Stomach (tissue), 4 donors: ENCODE data around the gene BRI3BP.

Source experiments
- EP300 ChIP-seq: sonication (generic); formaldehyde crosslinking; IDR thresholded peaks from one replicate; pipeline ENCODE4 v1.6.1; 2017; ENCODE audit warnings: antibody characterized with exemption
- POLR2A ChIP-seq, 4 donors: fragments of 450-650 bp; IDR thresholded peaks; one replicate each; pipeline ENCODE4 v1.6.1; 2016; ENCODE audit warnings: antibody characterized with exemption in 4 of 4, control low read depth in 2 of 4, mild to moderate bottlenecking in 1 of 4, moderate library complexity in 1 of 4
- POLR2AphosphoS5 ChIP-seq, 3 donors: sonication (generic); formaldehyde crosslinking; IDR thresholded peaks; one replicate each; pipeline ENCODE4 v1.6.1; 2016; ENCODE audit warnings: antibody characterized with exemption in 3 of 3
- TF ChIP-seq, protein P1 (sequence below), 7 experiments: fragments of 450-650 bp in 4 of 7; fragments of 200-600 bp in 3 of 7; sonication (generic) in 3 of 7; IDR thresholded peaks; one replicate each; pipeline ENCODE4 v1.5.1; 2016 to 2019; ENCODE audit warnings: antibody characterized with exemption in 7 of 7, control low read depth in 2 of 7, mild to moderate bottlenecking in 1 of 7

- TF ChIP-seq, protein P1, sequence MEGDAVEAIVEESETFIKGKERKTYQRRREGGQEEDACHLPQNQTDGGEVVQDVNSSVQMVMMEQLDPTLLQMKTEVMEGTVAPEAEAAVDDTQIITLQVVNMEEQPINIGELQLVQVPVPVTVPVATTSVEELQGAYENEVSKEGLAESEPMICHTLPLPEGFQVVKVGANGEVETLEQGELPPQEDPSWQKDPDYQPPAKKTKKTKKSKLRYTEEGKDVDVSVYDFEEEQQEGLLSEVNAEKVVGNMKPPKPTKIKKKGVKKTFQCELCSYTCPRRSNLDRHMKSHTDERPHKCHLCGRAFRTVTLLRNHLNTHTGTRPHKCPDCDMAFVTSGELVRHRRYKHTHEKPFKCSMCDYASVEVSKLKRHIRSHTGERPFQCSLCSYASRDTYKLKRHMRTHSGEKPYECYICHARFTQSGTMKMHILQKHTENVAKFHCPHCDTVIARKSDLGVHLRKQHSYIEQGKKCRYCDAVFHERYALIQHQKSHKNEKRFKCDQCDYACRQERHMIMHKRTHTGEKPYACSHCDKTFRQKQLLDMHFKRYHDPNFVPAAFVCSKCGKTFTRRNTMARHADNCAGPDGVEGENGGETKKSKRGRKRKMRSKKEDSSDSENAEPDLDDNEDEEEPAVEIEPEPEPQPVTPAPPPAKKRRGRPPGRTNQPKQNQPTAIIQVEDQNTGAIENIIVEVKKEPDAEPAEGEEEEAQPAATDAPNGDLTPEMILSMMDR (IDR thresholded peaks at IDR 0.05), result no peak
- TF ChIP-seq POLR2AphosphoS5 (IDR thresholded peaks at IDR 0.05) (no peak), POLR2A (IDR thresholded peaks at IDR 0.05) (no peak), EP300 (no peak)
These were observed 46.4 kb upstream of the BRI3BP start for GRCh38 chr12:124947013-124947412.
